ENCODE results near the gene SSRP1. TPM values are rescaled to one million over a fixed set of nuclear protein-coding genes. Genes with fewer than 3 reads are reported as not detected.

The SSRP1 gene
- total and polyA plus RNA-seq, 12 donors, result 22.6 to 73.2 (median 35.4) TPM

DNA sequence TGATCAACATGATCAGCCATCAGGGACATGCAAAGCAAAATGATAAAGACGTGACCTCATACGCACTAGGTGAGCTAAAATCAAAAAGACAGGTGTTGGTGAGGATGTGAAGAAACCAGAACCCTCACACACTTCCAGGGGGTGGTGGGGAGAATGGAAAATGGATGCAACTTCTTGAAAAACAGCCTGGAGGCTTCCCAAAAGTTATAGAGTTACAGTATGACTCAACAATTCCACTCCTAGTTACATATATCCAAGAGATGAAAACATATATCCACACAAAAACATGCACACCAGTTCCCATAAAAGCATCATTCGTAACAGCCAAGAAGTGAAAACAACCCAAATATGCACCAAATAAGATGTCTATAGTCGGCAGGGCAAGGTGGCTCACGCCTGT, 56.6 kb downstream of the SSRP1 start:
- Histone ChIP-seq H3K9me3 (no peaks in the 10 kb centered on the region), H3K4me3 (no peak overlapping the region), H3K36me3 (no peaks in the 10 kb centered on the region), H3K27ac (peak overlapping the region in 1 of 10 donors; percentile 92), H3K27me3 (no peaks in the 10 kb centered on the region), H3K4me1 (peaks cover 0 to 40% (median 26%) of the 10 kb centered on the region in 9 donors)
- ATAC-seq (no peak), DNase-seq (no peak)
- intact Hi-C loops (cut with DNase I), result loop anchor here in 2 of 10 donors (5.0 to 10.0 kb wide), 2 partner anchors 43 to 434 kb away; partner anchors contain the start of gene TNKS1BP1 (in 1 of the 2)
- TF ChIP-seq, protein P1, sequence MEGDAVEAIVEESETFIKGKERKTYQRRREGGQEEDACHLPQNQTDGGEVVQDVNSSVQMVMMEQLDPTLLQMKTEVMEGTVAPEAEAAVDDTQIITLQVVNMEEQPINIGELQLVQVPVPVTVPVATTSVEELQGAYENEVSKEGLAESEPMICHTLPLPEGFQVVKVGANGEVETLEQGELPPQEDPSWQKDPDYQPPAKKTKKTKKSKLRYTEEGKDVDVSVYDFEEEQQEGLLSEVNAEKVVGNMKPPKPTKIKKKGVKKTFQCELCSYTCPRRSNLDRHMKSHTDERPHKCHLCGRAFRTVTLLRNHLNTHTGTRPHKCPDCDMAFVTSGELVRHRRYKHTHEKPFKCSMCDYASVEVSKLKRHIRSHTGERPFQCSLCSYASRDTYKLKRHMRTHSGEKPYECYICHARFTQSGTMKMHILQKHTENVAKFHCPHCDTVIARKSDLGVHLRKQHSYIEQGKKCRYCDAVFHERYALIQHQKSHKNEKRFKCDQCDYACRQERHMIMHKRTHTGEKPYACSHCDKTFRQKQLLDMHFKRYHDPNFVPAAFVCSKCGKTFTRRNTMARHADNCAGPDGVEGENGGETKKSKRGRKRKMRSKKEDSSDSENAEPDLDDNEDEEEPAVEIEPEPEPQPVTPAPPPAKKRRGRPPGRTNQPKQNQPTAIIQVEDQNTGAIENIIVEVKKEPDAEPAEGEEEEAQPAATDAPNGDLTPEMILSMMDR (IDR thresholded peaks at IDR 0.05), result no peak
- WGBS, 2 donors, result 89 to 90% methylated on average over 5 of the region's 5 CpGs

DNA sequence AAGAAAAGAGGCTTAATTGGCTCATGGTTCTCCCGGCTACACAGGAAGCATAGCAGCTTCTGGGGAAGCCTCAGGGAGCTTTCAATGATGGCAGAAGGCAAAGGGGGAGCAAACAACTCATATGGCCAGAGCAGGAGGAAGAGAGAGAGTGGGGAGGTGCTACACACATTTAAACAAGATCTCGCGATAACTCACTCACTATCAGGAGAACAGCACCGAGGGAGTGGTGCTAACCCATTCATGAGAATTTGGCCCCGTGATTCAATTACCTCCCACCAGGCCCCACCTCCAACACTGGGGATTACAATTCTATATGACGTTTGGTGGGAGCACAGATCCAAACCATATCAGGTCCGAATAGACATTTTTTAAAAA, 57.0 kb downstream of the SSRP1 start:
- Histone ChIP-seq H3K27ac (peak overlapping the region in 7 of 10 donors; percentile 27 to 92 (median 83)), H3K9me3 (peaks cover 0 to 3% (median 0%) of the 10 kb centered on the region in 11 donors), H3K36me3 (no peaks in the 10 kb centered on the region), H3K27me3 (no peaks in the 10 kb centered on the region), H3K4me1 (peaks cover 0 to 40% (median 26%) of the 10 kb centered on the region in 9 donors), H3K4me3 (no peak overlapping the region)
- WGBS, 2 donors, result 79% methylated on average over 7 of the region's 7 CpGs
- intact Hi-C loops (cut with DNase I), result loop anchor here in 3 of 10 donors (1.0 to 10.0 kb wide), 3 partner anchors 29 to 434 kb away; partner anchors contain the start of gene TNKS1BP1 (in 1 of the 3)
- DNase-seq (no peak), ATAC-seq (no peak)
- TF ChIP-seq, protein P1 (IDR thresholded peaks at IDR 0.05), result no peak

DNA sequence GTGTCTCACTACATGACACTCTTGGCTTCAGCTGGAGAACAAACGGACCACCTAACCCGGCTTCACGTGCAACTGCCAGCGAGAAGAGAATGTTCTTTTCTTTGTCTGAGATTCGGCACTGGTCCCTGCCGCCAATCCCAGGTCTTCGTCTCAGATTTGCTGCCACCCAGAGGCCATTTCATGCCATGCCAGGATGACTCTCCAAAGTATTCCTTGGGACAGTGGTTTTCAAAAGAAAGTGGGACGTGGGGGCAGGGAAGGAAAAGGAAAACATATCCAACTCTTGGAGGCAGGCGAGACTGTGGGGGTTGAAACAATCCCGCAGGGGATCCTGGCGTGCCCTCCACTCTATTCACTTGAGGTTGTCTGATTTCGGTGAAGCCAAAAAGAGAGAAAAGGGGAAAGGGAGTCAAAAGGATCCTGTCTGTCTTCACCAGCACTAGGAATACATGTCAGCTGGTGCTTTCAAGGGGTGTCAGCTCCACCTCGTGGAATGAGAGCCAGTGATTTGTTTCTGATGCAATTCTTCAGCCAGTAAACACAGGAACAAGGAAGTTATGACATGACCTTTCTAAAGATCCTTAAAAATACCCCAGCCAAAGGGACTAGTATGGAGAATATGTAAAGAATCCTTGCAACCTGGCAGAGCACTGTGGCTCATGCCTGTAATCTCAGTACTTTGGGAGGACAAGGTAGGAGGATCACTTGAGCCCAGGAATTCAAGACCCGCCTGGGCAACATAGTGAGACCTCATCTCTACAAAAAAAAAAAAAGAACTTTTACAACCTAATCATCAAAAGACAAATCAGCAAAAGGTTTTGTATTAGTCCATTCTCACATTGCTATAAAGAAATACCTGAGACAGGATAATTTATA, 57.6 kb downstream of the SSRP1 start:
- peak overlapping the region in 9 of 10 donors; percentile 59 to 92 (median 82) for H3K27ac ChIP-seq
- intact Hi-C loops (cut with DNase I), result loop anchor here in 4 of 10 donors (1.0 to 10.0 kb wide), 4 partner anchors 27 to 433 kb away; partner anchors contain the start of gene TNKS1BP1 (in 1 of the 4)
- TF ChIP-seq, protein P1 (IDR thresholded peaks at IDR 0.05), result peak; percentile 70 to 87 (median 84)
- H3K36me3 ChIP-seq, result no peaks in the 10 kb centered on the region
- H3K4me1 ChIP-seq, result peaks cover 0 to 40% (median 26%) of the 10 kb centered on the region in 9 donors
- ATAC-seq (peak; percentile 57 to 80 (median 73)), DNase-seq (peak; percentile 68 to 81)
- no peaks in the 10 kb centered on the region for H3K27me3 ChIP-seq
- H3K9me3 ChIP-seq, result peaks cover 0 to 9% (median 0%) of the 10 kb centered on the region in 11 donors
- peak overlapping the region in 3 of 10 donors; percentile 5 to 24 (median 8) for H3K4me3 ChIP-seq
- 8 to 9% methylated on average over 14 of the region's 14 CpGs for WGBS, 2 donors

DNA sequence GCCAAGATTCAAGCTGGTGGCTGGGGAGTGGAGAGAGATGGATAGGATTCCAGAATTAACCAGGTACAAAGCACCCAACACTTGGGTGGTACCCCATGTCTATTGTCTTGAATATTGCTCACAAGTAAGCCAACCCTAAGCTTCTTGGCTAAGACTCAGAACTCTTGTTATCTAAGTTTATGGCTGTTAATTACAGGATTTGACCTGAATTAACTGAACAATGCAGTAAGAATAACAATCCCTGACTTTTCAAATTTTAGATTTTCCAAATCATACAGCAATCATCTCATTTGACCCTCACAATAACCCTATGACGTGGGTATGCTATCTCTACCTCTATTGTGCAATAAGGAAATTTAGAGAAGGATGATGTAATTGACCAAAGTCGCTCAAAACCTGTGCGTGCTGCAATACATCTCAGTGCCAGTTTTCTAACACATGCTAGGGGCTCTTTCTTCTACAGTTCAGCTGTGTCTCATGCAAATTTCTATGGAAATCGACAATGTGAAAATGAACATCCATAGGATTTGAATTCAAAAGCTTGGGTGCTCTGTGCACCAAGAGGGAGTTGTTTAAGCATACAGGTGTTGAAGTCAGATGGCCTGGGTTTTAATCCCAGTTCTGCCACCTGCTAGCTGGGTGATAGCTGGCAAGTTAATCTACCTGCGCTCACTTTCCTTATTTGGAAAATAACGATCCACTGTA, 58.6 kb downstream of the SSRP1 start:
- TF ChIP-seq, protein P1 (IDR thresholded peaks at IDR 0.05), result no peak
- intact Hi-C loops (cut with DNase I), result loop anchor here in 3 of 10 donors (1.0 to 10.0 kb wide), 4 partner anchors 26 to 432 kb away; partner anchors contain the start of gene TNKS1BP1 (in 1 of the 3)
- peak; percentile 30 to 69 (median 57) for ATAC-seq
- Histone ChIP-seq H3K36me3 (no peaks in the 10 kb centered on the region), H3K27me3 (no peaks in the 10 kb centered on the region), H3K9me3 (peaks cover 0 to 11% (median 0%) of the 10 kb centered on the region in 11 donors), H3K27ac (peak overlapping the region; percentile 59 to 92 (median 80)), H3K4me1 (peaks cover 0 to 40% (median 26%) of the 10 kb centered on the region in 9 donors), H3K4me3 (peak overlapping the region in 1 of 10 donors; percentile 24)
- 60 to 66% methylated on average over 6 of the region's 6 CpGs for WGBS, 2 donors
- DNase-seq, result no peak
